NCI-H460 (cell line): ENCODE measurements around the gene APBB3. TPM values are rescaled to one million over a fixed set of nuclear protein-coding genes. Genes with fewer than 3 reads are reported as not detected.
"Not testable (repeated sequence)": the region's sequence is repeated elsewhere in the genome, so short reads cannot be mapped to it uniquely, and the experiment has no call there.

Experiments used
- DNase-seq: peaks from one replicate; pipeline ENCODE4 v3.0.0-alpha.2; 2016; ENCODE audit warnings: low read depth; ENCODE audit errors: extremely low read depth
- total RNA-seq: library from RNA; depleted of rRNA; stranded (reverse); fragments of >200 nt; shearing (Covaris generic); gene quantifications from 2 replicates; pipeline ENCODE4 v1.2.3, GENCODE V29; 2014

APBB3 gene
- total RNA-seq, 1 experiment from 2014 or later, result 12.6 TPM

- DNase-seq, result not testable (repeated sequence)
Measured at GRCh38 chr5:140579188-140579747, 14.9 kb upstream of the APBB3 start.

GRCh38 chr5:140576776-140577201 is 12.4 kb upstream of the APBB3 start:
- no peak for DNase-seq

- DNase-seq, result peak; percentile 30
Measured at GRCh38 chr5:140575309-140575708, 10.9 kb upstream of the APBB3 start.

- no peak for DNase-seq
Measured at GRCh38 chr5:140574165-140574564, 9.8 kb upstream of the APBB3 start.

GRCh38 chr5:140573683-140574082 is 9.3 kb upstream of the APBB3 start:
- DNase-seq, result no peak

- no peak for DNase-seq
Measured at GRCh38 chr5:140571105-140571504, 6.7 kb upstream of the APBB3 start.

- DNase-seq, result no peak
Measured at GRCh38 chr5:140570488-140570887, 6.1 kb upstream of the APBB3 start.

GRCh38 chr5:140570058-140570457 is 5.7 kb upstream of the APBB3 start:
- DNase-seq, result no peak

- no peak for DNase-seq
Measured at GRCh38 chr5:140569197-140569596, 4.8 kb upstream of the APBB3 start.

- DNase-seq, result no peak
Measured at GRCh38 chr5:140568443-140569063, 4.2 kb upstream of the APBB3 start.

GRCh38 chr5:140567871-140568270 is 3.5 kb upstream of the APBB3 start:
- DNase-seq, result no peak

- no peak for DNase-seq
Measured at GRCh38 chr5:140567136-140567818, 2.9 kb upstream of the APBB3 start.

GRCh38 chr5:140566665-140567064 is 2.3 kb upstream of the APBB3 start:
- DNase-seq, result no peak

GRCh38 chr5:140565780-140566095 is 1.3 kb upstream of the APBB3 start:
- DNase-seq, result no peak

- DNase-seq, result no peak
Measured at GRCh38 chr5:140565024-140565779, 804 bp upstream of the APBB3 start.

GRCh38 chr5:140563596-140563995 is 802 bp downstream of the APBB3 start:
- DNase-seq, result no peak

- no peak for DNase-seq
Measured at GRCh38 chr5:140561753-140562523, 2.5 kb downstream of the APBB3 start.

- DNase-seq, result no peak
Measured at GRCh38 chr5:140560227-140560626, 4.2 kb downstream of the APBB3 start.

GRCh38 chr5:140558542-140558941 is 5.9 kb downstream of the APBB3 start:
- no peak for DNase-seq

GRCh38 chr5:140557965-140558364 is 6.4 kb downstream of the APBB3 start:
- no peak for DNase-seq
